GM12872 (cell line): Measurements from ENCODE around the gene JAML.

Source experiments
- CTCF ChIP-seq: IDR thresholded peaks from 3 replicates; pipeline ENCODE4 v1.5.1; 2011; ENCODE audit warnings: low read depth, mild to moderate bottlenecking, low read length, moderate library complexity; ENCODE audit not compliant: insufficient read depth

Gene JAML

GRCh38 chr11:118224511-118225188 lies at the start of gene JAML:
JAML (minus strand) TSS chr11:118225011; CDS start chr11:118214866, 10,145 bp downstream.
- no peak for TF ChIP-seq CTCF

- no peak for TF ChIP-seq CTCF
These were observed 49.4 kb upstream of the JAML start for GRCh38 chr11:118274186-118274585.

- TF ChIP-seq CTCF: no peak
These were observed 47.2 kb upstream of the JAML start for GRCh38 chr11:118272001-118272400.

- no peak for TF ChIP-seq CTCF
These were observed 42.7 kb upstream of the JAML start for GRCh38 chr11:118267486-118267885.

GRCh38 chr11:118265954-118266353 lies 41.1 kb upstream of the JAML start:
- no peak for TF ChIP-seq CTCF

- no peak for TF ChIP-seq CTCF
These were observed 40.0 kb upstream of the JAML start for GRCh38 chr11:118264569-118265465.

- TF ChIP-seq CTCF: 0 out of 3 replicates have a peak, but pooled peaks have one; percentile 1
These were observed 39.1 kb upstream of the JAML start, which contains the start of gene MPZL2 for GRCh38 chr11:118263695-118264568. MPZL2 (minus strand) TSS chr11:118264297; CDS start chr11:118264153, 144 bp downstream.
